ENCODE results near the gene TBK1.
"Not testable (repeated sequence)": the region's sequence is repeated elsewhere in the genome, so short reads cannot be mapped to it uniquely, and the experiment has no call there.

TBK1 gene

GRCh38 chr12:64497903-64498302, 46.0 kb downstream of the TBK1 start:
- no peak for DNase-seq

GRCh38 chr12:64500394-64500793, 48.5 kb downstream of the TBK1 start:
- no peak for DNase-seq

DNA sequence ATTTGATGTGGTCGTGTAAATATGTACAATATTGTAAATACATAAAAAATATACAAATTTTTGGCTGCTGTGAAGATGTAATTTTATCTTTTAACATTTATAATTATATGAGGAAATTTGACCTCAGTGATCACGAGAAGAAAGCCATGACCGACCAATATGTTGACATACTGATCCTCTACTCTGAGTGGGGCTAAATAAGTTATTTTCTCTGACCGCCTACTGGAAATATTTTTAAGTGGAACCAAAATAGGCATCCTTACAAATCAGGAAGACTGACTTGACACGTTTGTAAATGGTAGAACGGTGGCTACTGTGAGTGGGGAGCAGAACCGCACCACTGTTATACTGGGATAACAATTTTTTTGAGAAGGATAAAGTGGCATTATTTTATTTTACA, 49.6 kb downstream of the TBK1 start:
- DNase-seq: no peak

GRCh38 chr12:64506955-64507354, 55.0 kb downstream of the TBK1 start:
- no peak for DNase-seq

GRCh38 chr12:64510667-64511066, 58.7 kb downstream of the TBK1 start:
- DNase-seq: no peak

- DNase-seq: no peak
Measured at GRCh38 chr12:64518396-64518795, 66.5 kb downstream of the TBK1 start.

- DNase-seq: no peak
Measured at GRCh38 chr12:64521833-64522232, 69.9 kb downstream of the TBK1 start.

GRCh38 chr12:64522316-64522715, 70.4 kb downstream of the TBK1 start:
- no peak for DNase-seq

- no peak for DNase-seq
Measured at GRCh38 chr12:64522807-64523206, 70.9 kb downstream of the TBK1 start.

DNA sequence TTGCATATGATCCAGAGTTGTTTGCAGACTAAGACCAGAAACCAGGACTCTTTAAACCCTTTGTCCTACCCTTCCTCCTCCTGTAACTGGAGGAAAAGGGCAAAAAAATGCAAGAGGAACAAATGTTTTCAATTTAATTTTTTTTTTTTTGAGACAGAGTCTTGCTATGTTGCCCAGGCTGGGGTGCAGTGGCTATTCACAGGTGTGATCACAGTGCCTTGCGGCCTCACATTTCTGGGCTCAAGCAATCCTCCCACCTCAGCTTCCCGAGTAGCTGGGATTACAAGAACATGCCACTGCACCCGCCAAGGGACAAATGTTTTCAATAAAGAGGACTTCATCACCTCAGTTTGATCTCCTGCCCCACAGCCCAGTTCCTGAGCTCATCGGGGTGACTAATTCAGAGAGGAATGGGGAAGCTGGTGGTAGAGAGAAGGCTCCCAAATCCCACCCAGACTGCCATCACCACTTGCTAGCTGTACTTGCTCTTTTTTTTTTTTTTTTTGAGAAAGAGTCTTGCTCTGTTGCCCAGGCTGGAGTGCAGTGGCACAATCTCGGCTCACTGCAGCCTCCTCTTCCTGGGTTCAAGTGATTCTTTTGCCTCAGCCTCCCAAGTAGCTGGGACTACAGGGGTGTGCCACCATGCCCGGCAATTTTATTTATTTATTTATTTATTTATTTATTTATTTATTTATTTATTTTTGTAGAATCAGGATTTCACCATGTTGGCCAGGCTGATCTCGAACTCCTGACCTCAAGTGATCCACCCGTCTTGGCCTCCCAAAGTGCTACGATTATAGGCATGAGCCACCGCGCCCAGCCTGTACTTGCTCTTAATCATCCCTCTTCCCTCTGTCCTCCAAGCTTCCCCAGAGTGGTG, 71.9 kb downstream of the TBK1 start:
- DNase-seq: not testable (repeated sequence)

GRCh38 chr12:64525461-64526160, 73.7 kb downstream of the TBK1 start:
- no peak for DNase-seq

GRCh38 chr12:64526859-64527258, 74.9 kb downstream of the TBK1 start:
- no peak for DNase-seq

DNA sequence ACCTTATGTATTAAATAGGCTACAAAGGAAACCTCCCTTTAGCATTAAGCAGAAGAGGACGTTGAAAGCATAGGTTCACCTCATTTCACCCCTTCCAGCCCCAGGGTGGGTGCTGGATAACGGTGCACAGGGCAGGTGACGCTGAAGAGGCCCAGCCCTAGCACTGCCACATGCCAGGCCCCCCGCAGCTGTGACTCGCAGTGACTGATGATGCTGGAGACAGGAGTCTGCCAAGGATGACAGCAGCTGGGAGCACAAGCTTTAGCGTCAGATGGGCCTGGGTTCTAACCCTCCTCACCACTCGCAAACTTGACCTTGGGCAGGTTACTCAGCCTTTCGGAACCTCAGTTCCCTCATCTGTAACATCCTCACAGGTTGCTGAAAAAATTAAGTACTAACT, 76.7 kb downstream of the TBK1 start:
- no peak for DNase-seq

GRCh38 chr12:64530566-64530965, 78.6 kb downstream of the TBK1 start:
- no peak for DNase-seq

DNA sequence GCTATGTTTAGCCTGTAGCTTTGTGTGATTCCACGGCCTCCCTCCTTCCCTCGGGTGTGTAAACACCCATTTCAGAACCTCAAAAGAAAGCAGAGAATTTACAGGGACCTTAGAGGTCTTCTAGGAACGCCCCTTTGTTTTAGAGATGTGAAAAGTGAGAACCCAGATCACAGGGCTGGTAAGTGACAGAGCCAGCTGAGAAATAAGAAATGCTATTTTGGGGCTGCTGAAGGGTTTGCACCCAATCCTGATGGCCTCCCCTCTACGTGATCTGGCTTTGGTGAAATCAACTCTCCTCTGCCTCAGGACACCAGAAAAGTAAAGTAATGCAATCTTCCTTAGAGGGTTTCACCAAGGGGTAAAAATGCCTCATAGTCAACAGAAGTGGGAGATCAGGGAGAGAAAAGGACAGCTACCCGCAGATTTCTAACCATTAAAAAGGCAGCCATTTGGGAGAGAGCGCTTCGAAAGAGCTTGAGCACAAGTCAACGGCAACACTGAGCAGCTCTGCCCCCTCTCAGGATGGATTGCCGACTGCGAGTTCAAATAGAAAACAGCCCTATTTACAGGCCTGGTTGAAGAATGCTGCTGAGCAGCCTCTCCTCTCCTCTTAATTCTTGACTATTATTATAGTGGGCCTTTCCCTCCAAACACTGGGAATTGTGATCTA, 79.9 kb downstream of the TBK1 start:
- no peak for DNase-seq

- no peak for DNase-seq
Measured at GRCh38 chr12:64532734-64533351, 80.9 kb downstream of the TBK1 start.

DNA sequence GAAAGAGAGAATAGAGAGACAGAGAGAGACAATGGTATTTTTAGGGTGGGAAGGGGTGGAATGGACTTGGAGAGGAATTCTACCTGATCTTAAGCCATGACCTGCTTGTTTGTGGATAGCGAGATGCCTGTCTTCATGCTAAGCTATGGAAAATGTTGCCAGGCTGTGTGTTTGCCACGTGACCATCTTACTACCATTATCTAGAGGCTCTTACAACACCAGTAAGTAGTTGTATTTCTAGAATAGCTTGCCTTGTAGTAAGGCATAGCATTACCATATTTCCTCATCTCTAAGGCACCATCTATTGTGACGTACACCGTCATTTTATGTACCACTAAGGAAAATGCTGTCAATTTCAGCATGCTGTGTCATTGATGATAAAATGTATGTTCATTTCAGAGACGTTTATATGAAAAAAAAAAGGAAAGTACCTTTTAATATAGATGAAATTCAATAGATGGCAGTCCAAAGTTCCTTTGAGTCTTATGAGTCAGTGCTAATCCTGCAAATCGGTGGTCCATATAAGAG, 82.8 kb downstream of the TBK1 start:
- no peak for DNase-seq

DNA sequence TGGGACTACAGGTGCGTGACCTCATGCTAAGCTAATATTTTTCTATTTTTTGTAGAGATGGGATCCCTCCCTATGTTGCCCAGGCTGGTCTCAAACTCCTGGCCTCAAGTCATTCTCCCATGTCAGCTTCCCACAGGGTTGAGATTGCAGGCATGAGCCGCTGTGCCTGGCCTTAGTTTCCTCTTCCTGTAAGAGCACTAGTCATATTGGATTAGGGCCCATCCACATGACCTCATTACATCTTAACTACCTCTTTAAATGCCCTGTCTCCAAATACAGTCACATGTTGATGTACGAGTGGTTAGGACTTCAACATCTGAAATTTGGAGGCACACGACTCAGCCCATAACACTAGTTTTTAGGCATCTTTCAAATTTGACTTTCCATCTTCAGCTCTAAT, 86.2 kb downstream of the TBK1 start:
- DNase-seq: no peak

- DNase-seq: not testable (repeated sequence)
Measured at GRCh38 chr12:64542409-64543047, 90.6 kb downstream of the TBK1 start.

DNA sequence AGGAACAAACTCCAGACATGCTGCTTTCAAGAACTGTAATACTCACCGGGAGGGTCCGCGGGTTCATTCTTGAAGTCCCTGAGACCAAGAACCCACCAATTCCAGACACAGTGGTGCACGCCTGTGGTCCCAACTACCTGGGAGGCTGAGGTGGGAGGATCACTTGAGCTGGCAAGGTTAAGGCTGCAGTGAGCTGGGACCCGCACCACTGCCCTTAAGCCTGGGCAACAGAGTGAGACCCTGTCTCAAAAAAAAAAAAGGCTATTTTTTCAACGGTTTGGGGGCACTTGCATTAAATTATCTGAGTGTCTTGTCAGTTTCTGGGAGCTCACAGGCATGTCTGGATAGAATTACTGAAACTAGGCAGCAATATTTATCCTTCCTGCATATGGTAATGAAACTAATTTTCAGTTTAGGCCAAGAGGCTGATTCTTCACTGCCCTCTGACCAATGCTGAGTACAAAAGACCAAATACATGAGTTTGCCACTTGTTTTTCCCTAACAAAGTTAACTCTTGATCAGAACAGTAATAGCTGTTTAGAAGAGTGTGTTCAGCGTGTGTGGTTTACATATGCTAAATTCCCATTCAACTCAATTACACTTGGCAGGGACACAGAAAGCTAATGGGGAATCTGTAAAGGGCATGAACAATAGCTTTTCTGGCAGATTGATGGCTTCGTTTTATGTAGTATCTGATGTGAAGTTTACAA, 92.6 kb downstream of the TBK1 start:
- DNase-seq: no peak

- DNase-seq: no peak
Measured at GRCh38 chr12:64545081-64545382, 93.1 kb downstream of the TBK1 start.

DNA sequence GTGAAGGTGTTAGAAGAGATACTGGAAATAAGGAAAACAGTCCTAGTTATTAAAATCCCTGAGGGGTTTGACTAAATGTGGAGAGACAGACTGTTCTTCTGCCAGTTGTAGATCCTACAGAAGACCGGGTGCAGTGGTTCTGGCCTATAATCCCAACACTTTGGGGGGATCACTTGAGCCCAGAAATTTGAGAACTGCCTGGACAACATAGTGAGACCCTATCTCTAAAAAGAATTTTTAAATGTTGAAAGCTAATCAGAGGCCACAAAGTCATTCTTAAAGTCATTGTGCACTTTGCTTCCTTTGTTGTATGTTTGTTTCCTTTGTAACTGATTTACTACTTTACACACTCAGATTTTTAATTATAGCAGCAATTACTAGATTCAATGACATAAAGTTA, 97.2 kb downstream of the TBK1 start:
- DNase-seq: no peak
